Activated B cell treated with CpG ODN at 0.5 μM for 24 hours (primary cell): ENCODE measurements around the gene SUPV3L1. TPM values are rescaled to one million over a fixed set of nuclear protein-coding genes. Genes with fewer than 3 reads are reported as not detected.
"Not testable (repeated sequence)": the region's sequence is repeated elsewhere in the genome, so short reads cannot be mapped to it uniquely, and the experiment has no call there.

ENCODE experiments used
- ATAC-seq: fragments of 200-7000 bp; cut with Tn5 transposase; one replicate; pipeline ENCODE4 v1.10.0; 2021; ENCODE audit warnings: low read depth, mild to moderate bottlenecking, moderate library complexity
- CTCF ChIA-PET: fragments of 350-600 bp; sonication (Branson Sonifier 250); formaldehyde crosslinking; loops from one replicate; lab custom pipeline; 2021; ENCODE audit warnings: antibody characterized with exemption; lab: Charles Lee
- POLR2A ChIA-PET: fragments of 350-600 bp; sonication (Branson Sonifier 250); formaldehyde crosslinking; loops from one replicate; lab custom pipeline; 2021; ENCODE audit warnings: antibody characterized with exemption; lab: Charles Lee
- DNase-seq: peaks from one replicate; pipeline ENCODE4 v3.0.0; 2022
- H3K27ac Mint-ChIP-seq: one replicate; pipeline ENCODE4 v1.8.0; 2020; ENCODE audit warnings: mixed read lengths
- H3K27me3 Mint-ChIP-seq: one replicate; pipeline ENCODE4 v1.8.0; 2021; ENCODE audit warnings: mixed read lengths
- H3K36me3 Mint-ChIP-seq: one replicate; pipeline ENCODE4 v1.8.0; 2021; ENCODE audit warnings: low read depth, mixed read lengths
- H3K4me1 Mint-ChIP-seq: one replicate; pipeline ENCODE4 v1.8.0; 2021; ENCODE audit warnings: mixed read lengths
- H3K4me3 Mint-ChIP-seq: one replicate; pipeline ENCODE4 v1.8.0; 2020; ENCODE audit warnings: mild to moderate bottlenecking, mixed read lengths
- H3K9me3 Mint-ChIP-seq: one replicate; pipeline ENCODE4 v1.8.0; 2020; ENCODE audit warnings: mixed read lengths
- CTCF ChIP-seq: fragments of 200-600 bp; IDR thresholded peaks from one replicate; pipeline ENCODE4 v1.8.0; 2022; ENCODE audit warnings: antibody characterized with exemption, mild to moderate bottlenecking
- intact Hi-C: fragments of 100-400 bp; cut with micrococcal nuclease; formaldehyde crosslinking; loops from one replicate; pipeline ENCODE4 v1.15.1; 2024
- total RNA-seq: library from RNA; stranded (reverse); gene quantifications from 2 replicates; pipeline ENCODE4 v1.2.3, GENCODE V29; 2022

SUPV3L1 gene
- total RNA-seq, 1 donor from 2014 or later: 49.1 TPM

- Mint-ChIP-seq H3K9me3 (no peaks in the 10 kb centered on the region), H3K27ac (no peak overlapping the region), H3K4me1 (no peaks in the 10 kb centered on the region), H3K4me3 (no peak overlapping the region), H3K36me3 (no peaks in the 10 kb centered on the region), H3K27me3 (no peaks in the 10 kb centered on the region)
- CTCF ChIA-PET: no interaction called here
- DNase-seq (no peak), ATAC-seq (no peak)
- TF ChIP-seq CTCF: no peak
- intact Hi-C loops: no loop called here
- POLR2A ChIA-PET: no interaction called here
These were observed 68.2 kb downstream of the SUPV3L1 start for GRCh38 chr10:69248117-69248730.

DNA sequence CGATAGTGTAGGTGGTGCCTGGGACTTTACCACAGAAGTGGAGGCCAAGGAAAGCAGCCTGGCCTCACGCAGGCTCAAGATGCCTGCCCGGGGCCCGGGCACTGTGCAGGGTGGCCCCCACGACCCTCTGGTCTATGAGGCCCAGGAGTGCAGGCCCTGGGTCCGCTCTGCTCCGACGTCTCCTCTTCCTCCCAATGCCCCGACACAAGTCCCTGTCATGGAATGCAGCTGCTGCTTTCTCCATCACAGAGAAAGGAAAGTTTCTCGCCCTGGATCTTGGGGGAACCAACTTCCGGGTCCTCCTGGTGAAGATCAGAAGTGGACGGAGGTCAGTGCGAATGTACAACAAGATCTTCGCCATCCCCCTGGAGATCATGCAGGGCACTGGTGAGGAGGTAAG is 70.0 kb downstream of the SUPV3L1 start:
- ChIA-PET POLR2A (no interaction called here), CTCF (no interaction called here)
- no peak for TF ChIP-seq CTCF
- ATAC-seq: no peak
- DNase-seq: no peak
- Mint-ChIP-seq H3K4me3 (no peak overlapping the region), H3K36me3 (no peaks in the 10 kb centered on the region), H3K4me1 (no peaks in the 10 kb centered on the region), H3K27ac (no peak overlapping the region), H3K27me3 (no peaks in the 10 kb centered on the region), H3K9me3 (no peaks in the 10 kb centered on the region)
- intact Hi-C loops: no loop called here

DNA sequence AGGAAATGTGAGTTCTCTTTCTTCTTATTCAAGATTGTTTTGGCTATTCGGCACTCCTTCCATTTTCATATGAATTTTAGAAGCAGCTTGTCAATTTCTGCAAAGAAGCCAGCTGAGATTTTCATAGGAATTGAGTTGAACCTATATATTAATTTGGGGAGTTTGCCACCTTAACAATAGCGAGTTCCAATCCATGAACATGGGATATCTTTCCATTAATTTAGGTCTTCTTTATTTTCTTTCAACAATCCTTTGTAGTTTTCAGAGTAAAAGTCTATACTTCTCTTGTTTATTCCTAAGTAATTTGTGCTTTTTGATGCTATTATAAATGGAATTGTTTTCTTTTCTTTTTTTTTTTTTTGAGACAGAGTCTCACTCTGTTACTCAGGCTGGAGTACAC is 71.4 kb downstream of the SUPV3L1 start:
- ATAC-seq, H3K9me3 Mint-ChIP-seq, H3K4me1 Mint-ChIP-seq, H3K27me3 Mint-ChIP-seq, H3K4me3 Mint-ChIP-seq, H3K36me3 Mint-ChIP-seq, H3K27ac Mint-ChIP-seq, intact Hi-C loops, CTCF ChIA-PET, DNase-seq, POLR2A ChIA-PET: not testable (repeated sequence)

DNA sequence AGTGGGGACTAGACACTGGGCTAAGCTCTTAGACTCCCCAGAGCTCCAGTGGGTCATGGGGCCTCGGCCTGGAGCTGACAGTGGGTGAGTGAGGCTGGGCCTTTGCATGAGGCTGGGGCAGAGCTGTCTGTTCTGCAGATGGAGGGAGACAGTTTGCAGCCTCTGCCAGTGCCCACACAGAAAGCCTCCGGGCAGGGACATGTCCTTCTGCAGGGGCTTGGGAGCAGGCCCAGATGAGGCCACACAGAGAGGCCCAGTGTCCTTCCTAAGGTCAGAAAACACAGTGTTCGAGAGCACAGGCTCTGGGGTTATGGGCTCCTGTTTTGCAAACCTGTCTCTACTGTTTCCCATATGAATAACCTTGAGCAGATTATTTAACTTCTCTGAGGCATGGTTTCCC is 73.1 kb downstream of the SUPV3L1 start:
- H3K27ac Mint-ChIP-seq: no peak overlapping the region
- intact Hi-C loops: no loop called here
- ChIA-PET POLR2A (no interaction called here), CTCF (interaction anchor here (1.4 kb wide), 1 partner anchor 16 kb away, joined by 3 read pairs; no protein-coding TSS in a partner anchor)
- H3K36me3 Mint-ChIP-seq: no peaks in the 10 kb centered on the region
- H3K4me1 Mint-ChIP-seq: no peaks in the 10 kb centered on the region
- H3K4me3 Mint-ChIP-seq: no peak overlapping the region
- H3K27me3 Mint-ChIP-seq: no peaks in the 10 kb centered on the region
- no peak for TF ChIP-seq CTCF
- no peaks in the 10 kb centered on the region for H3K9me3 Mint-ChIP-seq
- DNase-seq (no peak), ATAC-seq (no peak)

GRCh38 chr10:69254877-69255276 is 74.8 kb downstream of the SUPV3L1 start:
- Mint-ChIP-seq H3K36me3 (no peaks in the 10 kb centered on the region), H3K27ac (no peak overlapping the region), H3K27me3 (no peaks in the 10 kb centered on the region), H3K4me1 (no peaks in the 10 kb centered on the region), H3K9me3 (peaks cover 4% of the 10 kb centered on the region), H3K4me3 (no peak overlapping the region)
- intact Hi-C loops: no loop called here
- CTCF ChIA-PET: no interaction called here
- no peak for ATAC-seq
- POLR2A ChIA-PET: no interaction called here
- TF ChIP-seq CTCF: no peak
- no peak for DNase-seq

Other genes with a start within 250 kb of the SUPV3L1 start
- gene DDX21, start 224.1 kb upstream of the SUPV3L1 start, total RNA-seq: 111 and 112 TPM in 2 replicates
- gene KIFBP, start 191.4 kb upstream of the SUPV3L1 start, total RNA-seq: 6.5 and 7.7 TPM in 2 replicates
- gene SRGN, start 92.1 kb upstream of the SUPV3L1 start, total RNA-seq: 91.4 and 95.5 TPM in 2 replicates
- gene VPS26A, start 56.1 kb upstream of the SUPV3L1 start, total RNA-seq: 25.9 and 29.5 TPM in 2 replicates
- gene HKDC1, start 40.1 kb downstream of the SUPV3L1 start, total RNA-seq: not detected in 2 replicates
- 47.2 and 52.1 TPM in 2 replicates for gene HK1, start 98.3 kb downstream of the SUPV3L1 start, total RNA-seq
- gene TACR2, start 236.7 kb downstream of the SUPV3L1 start, total RNA-seq: not detected in 2 replicates